ENCODE measurements around the gene SIDT1.

DNA sequence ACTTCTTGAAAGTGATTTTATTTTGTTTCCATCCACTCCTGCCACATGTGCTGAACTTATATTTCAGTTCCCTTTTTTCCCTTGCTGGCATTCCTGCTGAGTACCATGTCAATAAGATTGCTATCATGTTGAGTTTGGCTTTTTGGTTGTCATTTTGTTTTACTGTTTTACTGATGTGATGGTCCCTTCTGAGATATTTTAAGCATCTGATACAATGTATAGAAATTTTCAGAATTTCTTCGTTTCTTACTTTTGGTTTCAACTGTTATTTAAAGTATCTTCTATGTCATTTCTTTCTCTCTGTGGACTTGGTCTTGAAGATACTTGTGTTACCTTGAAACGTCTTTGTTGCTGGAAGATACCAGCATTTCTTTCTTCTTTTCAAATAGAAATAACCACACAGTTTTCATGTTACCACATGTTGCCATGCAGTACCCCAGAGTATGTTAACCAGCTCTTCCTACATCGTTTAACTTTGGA, 14.1 kb downstream of the SIDT1 start:
- TF ChIP-seq POLR2AphosphoS5 (IDR thresholded peaks at IDR 0.05; ENCODE audit: low read depth, low read length), result no peak
- TF ChIP-seq POLR2A (IDR thresholded peaks at IDR 0.05; ENCODE audit: low read depth, low read length), result no peak
- no peak for TF ChIP-seq TAF1 (IDR thresholded peaks at IDR 0.05; ENCODE audit: low read depth, low read length)
- peak; percentile 92 for TF ChIP-seq SPI1 (IDR thresholded peaks at IDR 0.05; ENCODE audit: low read depth, low read length)
